HG02970 (cell line): ENCODE results near the gene PCDHGA5.
"Not testable (repeated sequence)": the region's sequence is repeated elsewhere in the genome, so short reads cannot be mapped to it uniquely, and the experiment has no call there.

Experiments
- ATAC-seq: cut with Tn5 transposase; IDR thresholded peaks from one replicate; pipeline ENCODE4 v1.9.1; 2021; ENCODE audit warnings: mild to moderate bottlenecking, moderate library complexity, moderate number of reproducible peaks; ENCODE audit not compliant: unreplicated experiment, low FRiP score

Gene PCDHGA5

DNA sequence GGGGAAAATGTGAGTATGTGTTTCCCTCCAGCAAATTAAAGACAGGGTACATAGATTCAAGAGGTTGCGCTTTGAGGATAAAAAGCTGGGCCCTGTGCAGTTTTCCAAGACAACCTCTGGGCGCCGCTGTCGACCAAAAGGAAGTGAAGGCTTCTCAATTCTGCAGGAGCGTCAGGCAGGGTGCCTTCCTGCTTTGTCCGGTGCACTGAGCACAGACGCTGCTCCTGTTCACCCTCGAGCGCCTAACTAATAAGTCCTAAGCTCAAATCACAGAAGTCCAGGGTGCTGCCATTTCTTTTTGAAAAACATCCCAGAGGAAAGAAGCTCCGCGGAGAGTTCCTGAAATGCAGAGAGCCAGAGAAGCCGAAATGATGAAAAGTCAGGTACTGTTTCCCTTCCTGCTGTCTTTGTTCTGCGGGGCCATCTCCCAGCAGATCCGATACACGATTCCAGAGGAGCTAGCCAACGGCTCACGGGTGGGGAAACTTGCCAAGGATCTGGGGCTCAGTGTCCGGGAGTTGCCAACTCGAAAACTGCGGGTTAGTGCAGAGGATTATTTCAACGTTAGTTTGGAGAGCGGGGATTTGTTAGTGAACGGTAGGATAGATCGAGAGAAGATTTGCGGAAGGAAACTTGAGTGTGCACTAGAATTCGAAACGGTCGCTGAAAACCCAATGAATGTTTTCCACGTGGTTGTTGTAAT is 13.9 kb upstream of the PCDHGA5 start, which contains the start of gene PCDHGB1:
Gene PCDHGB1, plus strand, starts transcription at position 183 of the 703 bp plus-strand sequence. Its CDS starts 162 bp downstream, at position 345.
- ATAC-seq, result no peak

GRCh38 chr5:141351591-141351990 is 12.4 kb upstream of the PCDHGA5 start:
- no peak for ATAC-seq

DNA sequence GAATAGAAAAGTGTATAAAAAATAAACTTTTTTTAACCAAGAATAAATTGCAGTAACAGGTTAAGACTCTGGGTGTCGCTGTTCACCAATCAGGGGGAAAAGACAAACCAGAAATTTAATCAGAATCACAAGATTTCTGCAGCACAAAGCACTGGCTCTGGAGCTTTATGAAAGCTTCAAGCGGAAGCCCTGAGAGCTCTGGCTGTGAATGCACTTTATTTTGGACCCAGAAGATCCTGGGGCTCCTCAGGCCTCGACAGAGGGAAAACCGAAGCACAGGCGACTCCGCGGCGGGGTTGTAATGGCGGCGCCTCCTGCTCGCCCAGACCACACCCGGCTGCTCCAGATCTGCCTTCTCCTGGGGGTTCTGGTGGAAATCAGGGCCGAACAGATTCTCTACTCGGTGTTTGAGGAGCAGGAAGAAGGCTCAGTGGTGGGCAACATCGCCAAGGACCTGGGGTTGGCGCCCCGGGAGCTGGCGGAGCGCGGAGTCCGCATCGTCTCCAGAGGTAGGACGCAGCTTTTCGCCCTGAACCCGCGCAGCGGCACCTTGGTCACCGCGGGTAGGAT is 9.0 kb upstream of the PCDHGA5 start, which contains the start of gene PCDHGA4:
Gene PCDHGA4, plus strand, starts transcription at position 122 of the 570 bp plus-strand sequence. Its CDS starts 87 bp downstream, at position 209.
- ATAC-seq, result no peak

DNA sequence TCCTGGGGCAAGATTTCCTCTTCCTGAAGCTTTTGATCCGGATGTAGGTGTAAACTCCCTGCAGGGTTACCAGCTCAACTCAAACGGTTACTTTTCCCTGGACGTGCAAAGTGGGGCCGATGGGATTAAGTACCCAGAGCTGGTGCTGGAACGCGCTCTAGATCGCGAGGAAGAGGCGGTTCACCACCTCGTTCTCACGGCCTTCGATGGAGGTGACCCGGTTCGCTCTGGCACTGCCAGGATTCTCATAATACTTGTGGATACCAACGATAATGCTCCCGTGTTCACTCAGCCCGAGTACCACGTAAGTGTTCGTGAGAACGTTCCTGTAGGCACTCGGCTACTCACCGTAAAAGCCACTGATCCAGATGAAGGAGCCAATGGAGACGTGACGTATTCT is 8.3 kb upstream of the PCDHGA5 start:
- ATAC-seq, result no peak

GRCh38 chr5:141356133-141356532 is 7.8 kb upstream of the PCDHGA5 start:
- no peak for ATAC-seq

- ATAC-seq, result no peak
Observed at GRCh38 chr5:141356950-141357349, 7.0 kb upstream of the PCDHGA5 start.

GRCh38 chr5:141359790-141360426 is 4.1 kb upstream of the PCDHGA5 start, which contains the start of gene PCDHGB2:
Gene PCDHGB2, plus strand, starts transcription at chr5:141359994. Its CDS starts 142 bp downstream, at chr5:141360136.
- no peak for ATAC-seq

DNA sequence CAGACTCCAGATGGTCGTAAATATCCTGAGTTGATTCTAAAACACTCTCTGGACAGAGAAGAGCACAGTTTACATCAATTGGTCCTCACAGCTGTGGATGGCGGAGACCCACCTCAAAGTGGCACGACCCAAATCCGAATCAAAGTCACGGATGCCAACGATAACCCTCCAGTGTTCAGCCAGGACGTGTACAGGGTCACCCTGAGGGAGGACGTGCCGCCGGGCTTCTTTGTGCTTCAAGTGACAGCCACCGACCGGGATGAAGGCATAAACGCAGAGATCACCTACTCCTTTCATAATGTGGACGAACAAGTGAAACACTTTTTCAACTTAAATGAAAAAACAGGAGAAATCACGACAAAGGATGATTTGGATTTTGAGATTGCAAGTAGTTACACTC is 3.3 kb upstream of the PCDHGA5 start:
- no peak for ATAC-seq

- ATAC-seq, result no peak
Observed at GRCh38 chr5:141362719-141363118, 1.2 kb upstream of the PCDHGA5 start.

GRCh38 chr5:141366016-141366896 is 2.3 kb downstream of the PCDHGA5 start:
- no peak for ATAC-seq

- no peak for ATAC-seq
Observed at GRCh38 chr5:141369994-141370848, 6.3 kb downstream of the PCDHGA5 start, which contains the start of gene PCDHGB3. Gene PCDHGB3, plus strand, starts transcription at chr5:141370242. Its CDS starts 153 bp downstream, at chr5:141370395.

DNA sequence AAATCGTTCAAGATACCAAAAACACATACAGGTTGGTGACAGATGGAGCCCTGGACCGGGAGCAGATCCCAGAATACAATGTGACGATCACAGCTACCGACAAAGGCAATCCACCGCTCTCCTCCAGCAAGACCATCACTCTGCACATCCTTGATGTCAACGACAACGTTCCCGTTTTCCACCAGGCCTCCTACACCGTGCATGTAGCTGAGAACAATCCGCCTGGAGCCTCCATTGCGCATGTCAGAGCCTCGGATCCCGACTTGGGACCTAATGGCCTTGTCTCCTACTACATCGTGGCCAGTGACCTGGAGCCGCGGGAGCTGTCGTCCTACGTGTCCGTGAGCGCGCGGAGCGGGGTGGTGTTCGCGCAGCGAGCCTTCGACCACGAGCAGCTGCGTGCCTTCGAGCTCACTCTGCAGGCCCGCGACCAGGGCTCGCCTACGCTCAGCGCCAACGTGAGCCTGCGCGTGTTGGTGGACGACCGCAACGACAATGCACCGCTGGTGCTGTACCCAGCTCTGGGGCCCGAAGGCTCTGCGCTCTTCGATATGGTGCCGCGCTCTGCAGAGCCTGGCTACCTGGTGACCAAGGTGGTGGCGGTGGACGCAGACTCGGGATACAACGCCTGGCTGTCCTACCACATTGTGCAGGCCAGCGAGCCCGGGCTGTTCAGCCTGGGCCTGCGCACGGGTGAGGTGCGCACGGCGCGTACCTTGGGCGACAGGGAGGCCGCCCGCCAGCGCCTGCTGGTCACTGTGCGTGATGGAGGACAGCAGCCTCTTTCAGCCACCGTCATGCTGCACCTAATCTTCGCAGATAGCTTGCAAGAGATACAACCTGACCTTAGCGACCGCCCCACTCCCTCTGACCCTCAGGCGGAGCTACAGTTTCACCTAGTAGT is 7.9 kb downstream of the PCDHGA5 start:
- ATAC-seq, result no peak

GRCh38 chr5:141373673-141374317 is 9.8 kb downstream of the PCDHGA5 start, which contains the start of gene PCDHGA6:
Gene PCDHGA6, plus strand, starts transcription at chr5:141373891. Its CDS starts 193 bp downstream, at chr5:141374084.
- no peak for ATAC-seq

DNA sequence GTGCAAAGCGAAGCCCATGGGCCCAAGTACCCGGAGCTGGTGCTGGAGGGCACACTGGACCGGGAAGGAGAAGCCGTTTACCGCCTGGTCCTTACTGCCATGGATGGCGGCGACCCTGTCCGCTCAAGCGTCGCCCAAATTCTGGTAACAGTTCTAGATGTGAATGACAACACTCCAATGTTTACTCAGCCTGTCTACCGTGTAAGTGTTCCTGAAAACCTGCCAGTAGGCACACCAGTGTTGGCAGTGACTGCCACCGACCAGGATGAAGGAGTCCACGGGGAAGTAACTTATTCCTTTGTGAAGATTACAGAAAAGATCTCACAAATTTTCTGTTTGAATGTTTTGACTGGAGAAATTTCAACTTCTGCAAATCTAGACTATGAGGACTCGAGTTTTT is 10.7 kb downstream of the PCDHGA5 start:
- ATAC-seq, result no peak

DNA sequence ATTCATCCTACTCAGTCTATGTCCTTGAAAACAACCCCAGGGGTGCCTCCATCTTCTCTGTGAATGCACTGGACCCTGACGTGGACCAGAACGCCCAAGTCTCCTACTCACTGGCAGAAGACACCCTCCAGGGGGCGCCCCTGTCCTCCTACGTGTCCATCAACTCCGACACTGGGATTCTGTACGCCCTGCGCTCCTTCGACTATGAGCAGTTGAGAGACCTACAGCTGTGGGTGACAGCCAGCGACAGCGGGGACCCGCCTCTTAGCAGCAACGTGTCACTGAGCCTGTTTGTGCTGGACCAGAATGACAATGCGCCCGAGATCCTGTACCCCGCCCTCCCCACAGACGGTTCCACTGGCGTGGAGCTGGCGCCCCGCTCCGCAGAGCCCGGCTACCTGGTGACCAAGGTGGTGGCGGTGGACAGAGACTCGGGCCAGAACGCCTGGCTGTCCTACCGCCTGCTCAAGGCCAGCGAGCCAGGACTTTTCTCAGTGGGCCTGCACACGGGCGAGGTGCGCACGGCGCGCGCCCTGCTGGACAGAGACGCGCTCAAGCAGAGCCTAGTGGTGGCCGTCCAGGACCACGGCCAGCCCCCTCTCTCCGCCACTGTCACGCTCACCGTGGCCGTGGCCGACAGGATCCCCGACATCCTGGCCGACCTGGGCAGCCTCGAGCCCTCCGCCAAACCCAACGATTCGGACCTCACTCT is 11.6 kb downstream of the PCDHGA5 start:
- not testable (repeated sequence) for ATAC-seq

GRCh38 chr5:141382469-141383294 is 18.7 kb downstream of the PCDHGA5 start, which contains the start of gene PCDHGA7:
Gene PCDHGA7, plus strand, starts transcription at chr5:141382742. Its CDS starts 158 bp downstream, at chr5:141382900.
- ATAC-seq, result no peak
